Measurements from ENCODE around the gene ACACB.

ACACB gene

GRCh38 chr12:109221277-109221931 is 105.0 kb downstream of the ACACB start:
- TF ChIP-seq GATA2 (IDR thresholded peaks at IDR 0.05; ENCODE audit: low read depth, low read length) (no peak), GATA3 (IDR thresholded peaks at IDR 0.05; ENCODE audit: low read depth, low read length) (no peak)

- no peak for TF ChIP-seq GATA2 (IDR thresholded peaks at IDR 0.05; ENCODE audit: low read depth, low read length)
- no peak for TF ChIP-seq GATA3 (IDR thresholded peaks at IDR 0.05; ENCODE audit: low read depth, low read length)
These were observed 105.7 kb downstream of the ACACB start for GRCh38 chr12:109222062-109222461.

DNA sequence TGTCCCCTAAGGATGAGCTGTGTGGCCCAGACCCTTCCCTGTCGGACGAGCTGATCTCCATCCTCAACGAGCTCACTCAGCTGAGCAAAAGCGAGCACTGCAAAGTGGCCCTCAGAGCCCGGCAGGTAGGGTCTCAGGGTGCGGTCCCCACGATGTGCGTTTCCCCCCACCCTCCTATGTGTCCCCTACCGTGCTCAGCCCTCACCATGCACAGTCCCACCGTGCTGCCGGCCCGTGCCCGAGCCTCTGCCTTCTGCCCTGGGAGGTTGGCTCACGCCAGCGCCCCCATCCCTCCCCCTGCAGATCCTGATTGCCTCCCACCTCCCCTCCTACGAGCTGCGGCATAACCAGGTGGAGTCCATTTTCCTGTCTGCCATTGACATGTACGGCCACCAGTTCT is 106.1 kb downstream of the ACACB start:
- TF ChIP-seq GATA3 (IDR thresholded peaks at IDR 0.05; ENCODE audit: low read depth, low read length): no peak

- TF ChIP-seq GATA2 (IDR thresholded peaks at IDR 0.05; ENCODE audit: low read depth, low read length) (no peak), GATA3 (IDR thresholded peaks at IDR 0.05; ENCODE audit: low read depth, low read length) (no peak)
These were observed 106.8 kb downstream of the ACACB start for GRCh38 chr12:109223211-109223610.

DNA sequence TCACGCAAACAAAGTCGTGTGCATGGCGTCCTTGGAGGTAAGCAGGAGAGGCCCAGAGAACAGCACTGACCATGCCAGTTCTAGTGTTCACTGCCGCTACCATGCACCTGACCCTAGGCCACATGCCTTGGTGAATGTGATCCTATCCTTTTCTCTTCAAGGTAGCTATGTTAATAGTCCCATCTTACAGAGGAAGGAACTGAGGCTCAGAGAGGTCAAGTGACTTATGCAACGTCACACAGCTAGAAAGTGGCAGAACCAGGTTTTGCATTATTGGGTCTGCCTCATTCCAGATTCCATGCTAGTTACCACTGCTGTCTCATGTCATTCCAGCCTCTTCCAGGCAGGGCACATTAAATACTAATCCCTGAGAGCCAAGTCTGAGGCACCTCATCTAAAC is 107.5 kb downstream of the ACACB start:
- TF ChIP-seq GATA3 (IDR thresholded peaks at IDR 0.05; ENCODE audit: low read depth, low read length): no peak
- TF ChIP-seq GATA2 (IDR thresholded peaks at IDR 0.05; ENCODE audit: low read depth, low read length): no peak

DNA sequence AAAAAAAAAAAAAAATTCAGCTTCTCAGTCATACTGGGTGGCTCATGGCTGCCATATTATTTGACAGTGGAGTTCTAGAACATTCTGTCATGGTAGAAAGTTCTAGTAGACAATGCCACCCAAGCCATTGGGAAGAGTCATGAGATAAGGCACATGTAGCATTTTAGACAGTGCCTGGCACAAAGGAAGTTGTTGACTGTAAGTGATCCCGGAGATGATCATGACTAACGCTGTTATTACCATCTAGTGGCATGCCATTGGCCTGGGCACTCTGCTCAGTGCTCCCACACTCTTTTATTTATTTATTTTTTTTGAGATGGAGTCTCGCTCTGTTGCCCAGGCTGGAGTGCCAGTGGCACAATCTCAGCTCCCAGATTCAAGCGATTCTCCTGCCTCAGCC is 112.3 kb downstream of the ACACB start:
- TF ChIP-seq GATA2 (IDR thresholded peaks at IDR 0.05; ENCODE audit: low read depth, low read length) (no peak), GATA3 (IDR thresholded peaks at IDR 0.05; ENCODE audit: low read depth, low read length) (no peak)

GRCh38 chr12:109230193-109230592 is 113.8 kb downstream of the ACACB start:
- TF ChIP-seq GATA2 (IDR thresholded peaks at IDR 0.05; ENCODE audit: low read depth, low read length) (no peak), GATA3 (IDR thresholded peaks at IDR 0.05; ENCODE audit: low read depth, low read length) (no peak)

DNA sequence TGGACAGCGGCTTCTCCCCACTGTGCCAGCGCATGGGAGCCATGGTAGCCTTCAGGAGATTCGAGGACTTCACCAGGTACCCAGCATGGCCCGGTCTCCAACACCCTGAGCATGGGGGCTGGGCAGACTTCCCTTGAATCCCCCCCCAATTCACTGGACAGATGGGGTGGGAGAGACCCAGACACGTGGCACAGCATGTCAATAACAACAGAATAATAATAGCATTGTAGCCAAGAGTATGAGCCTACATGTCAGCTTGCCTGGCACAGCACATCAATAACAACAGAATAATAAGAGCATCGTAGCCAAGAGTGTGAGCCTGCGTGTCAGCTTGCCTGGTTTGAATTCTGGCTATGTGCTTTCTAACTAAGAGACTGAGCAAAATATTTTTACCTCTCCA is 116.3 kb downstream of the ACACB start:
- TF ChIP-seq GATA3 (IDR thresholded peaks at IDR 0.05; ENCODE audit: low read depth, low read length) (no peak), GATA2 (IDR thresholded peaks at IDR 0.05; ENCODE audit: low read depth, low read length) (no peak)

- no peak for TF ChIP-seq GATA2 (IDR thresholded peaks at IDR 0.05; ENCODE audit: low read depth, low read length)
- TF ChIP-seq GATA3 (IDR thresholded peaks at IDR 0.05; ENCODE audit: low read depth, low read length): no peak
These were observed 117.6 kb downstream of the ACACB start for GRCh38 chr12:109234012-109234411.

DNA sequence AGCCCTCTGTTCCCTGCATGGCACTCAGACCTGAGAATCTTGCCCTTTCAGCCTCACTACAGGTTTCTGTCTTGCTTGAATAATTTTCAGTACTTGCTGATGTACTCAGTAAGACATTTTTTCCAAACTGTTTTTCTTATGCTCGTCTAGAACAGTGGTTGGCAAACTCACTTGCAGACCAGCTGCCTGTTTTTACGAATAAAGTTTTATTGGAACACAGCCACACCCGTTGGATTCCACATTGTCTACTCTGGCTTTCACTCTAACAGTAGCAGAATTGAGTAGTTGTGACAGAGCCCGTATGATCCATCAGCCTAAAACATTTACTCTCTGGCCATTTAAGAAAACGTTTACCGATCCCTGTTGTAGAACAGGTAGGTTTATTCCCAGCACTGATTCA is 119.9 kb downstream of the ACACB start:
- TF ChIP-seq GATA3 (IDR thresholded peaks at IDR 0.05; ENCODE audit: low read depth, low read length) (no peak), GATA2 (IDR thresholded peaks at IDR 0.05; ENCODE audit: low read depth, low read length) (no peak)

GRCh38 chr12:109239179-109239578 is 122.8 kb downstream of the ACACB start:
- TF ChIP-seq GATA2 (IDR thresholded peaks at IDR 0.05; ENCODE audit: low read depth, low read length) (no peak), GATA3 (IDR thresholded peaks at IDR 0.05; ENCODE audit: low read depth, low read length) (no peak)

DNA sequence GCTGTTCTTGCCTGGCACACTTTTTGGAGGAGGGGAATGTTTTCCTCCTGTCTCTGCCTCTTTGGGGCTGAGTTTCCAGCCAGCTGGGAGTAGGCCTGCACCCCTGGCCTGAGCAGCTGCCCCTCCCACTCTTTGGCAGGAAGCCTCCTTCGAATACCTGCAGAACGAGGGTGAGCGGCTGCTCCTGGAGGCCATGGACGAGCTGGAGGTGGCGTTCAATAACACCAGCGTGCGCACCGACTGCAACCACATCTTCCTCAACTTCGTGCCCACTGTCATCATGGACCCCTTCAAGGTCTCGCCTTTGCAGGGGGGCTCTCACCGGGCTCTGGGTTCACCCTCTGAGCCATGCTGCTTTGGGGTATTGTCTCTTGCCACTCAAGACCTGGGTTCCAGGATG is 123.3 kb downstream of the ACACB start:
- TF ChIP-seq GATA2 (IDR thresholded peaks at IDR 0.05; ENCODE audit: low read depth, low read length) (no peak), GATA3 (IDR thresholded peaks at IDR 0.05; ENCODE audit: low read depth, low read length) (no peak)

- TF ChIP-seq GATA2 (IDR thresholded peaks at IDR 0.05; ENCODE audit: low read depth, low read length): no peak
- no peak for TF ChIP-seq GATA3 (IDR thresholded peaks at IDR 0.05; ENCODE audit: low read depth, low read length)
These were observed 124.0 kb downstream of the ACACB start for GRCh38 chr12:109240365-109240764.

DNA sequence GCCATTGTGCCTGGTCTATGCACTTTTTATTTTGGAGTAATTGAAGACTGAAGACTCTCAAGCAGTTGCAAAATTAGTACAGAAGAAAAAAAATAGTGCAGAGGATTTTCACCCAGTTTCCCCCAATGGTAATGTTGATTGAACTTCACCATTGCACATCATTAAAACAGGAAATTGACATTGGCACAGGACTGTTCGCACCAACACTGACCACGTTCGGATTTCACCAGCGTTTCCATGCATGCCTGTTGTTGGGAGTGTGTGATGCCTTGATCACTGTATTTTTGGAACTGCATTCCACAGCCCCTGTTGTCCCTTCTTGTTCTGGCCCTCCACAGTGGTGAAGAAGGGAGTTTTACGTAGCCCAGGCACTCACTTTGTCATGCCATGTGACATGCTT is 125.5 kb downstream of the ACACB start:
- no peak for TF ChIP-seq GATA2 (IDR thresholded peaks at IDR 0.05; ENCODE audit: low read depth, low read length)
- TF ChIP-seq GATA3 (IDR thresholded peaks at IDR 0.05; ENCODE audit: low read depth, low read length): no peak

GRCh38 chr12:109244073-109244472 is 127.7 kb downstream of the ACACB start:
- no peak for TF ChIP-seq GATA3 (IDR thresholded peaks at IDR 0.05; ENCODE audit: low read depth, low read length)
- TF ChIP-seq GATA2 (IDR thresholded peaks at IDR 0.05; ENCODE audit: low read depth, low read length): no peak

DNA sequence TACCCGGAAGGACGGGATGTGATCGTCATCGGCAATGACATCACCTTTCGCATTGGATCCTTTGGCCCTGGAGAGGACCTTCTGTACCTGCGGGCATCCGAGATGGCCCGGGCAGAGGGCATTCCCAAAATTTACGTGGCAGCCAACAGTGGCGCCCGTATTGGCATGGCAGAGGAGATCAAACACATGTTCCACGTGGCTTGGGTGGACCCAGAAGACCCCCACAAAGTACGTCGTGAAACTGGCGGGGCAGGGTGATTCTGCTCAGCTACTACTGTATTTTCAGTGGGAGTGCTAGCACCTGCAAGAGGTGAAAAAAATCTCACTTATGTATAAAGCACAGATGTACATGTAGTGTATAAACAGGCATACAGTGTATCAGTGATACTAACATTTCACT is 129.8 kb downstream of the ACACB start:
- TF ChIP-seq GATA2 (IDR thresholded peaks at IDR 0.05; ENCODE audit: low read depth, low read length) (no peak), GATA3 (IDR thresholded peaks at IDR 0.05; ENCODE audit: low read depth, low read length) (no peak)

Measured in SH-SY5Y (cell line).